Measurements from ENCODE around the gene PDE7B. TPM values are rescaled to one million over a fixed set of nuclear protein-coding genes. Genes with fewer than 3 reads are reported as not detected.

The PDE7B gene
- total and polyA plus RNA-seq, 2 of the 8 experiments (the other 6 are each of a cell fraction or from before 2014, with no cell fraction given) = not detected

DNA sequence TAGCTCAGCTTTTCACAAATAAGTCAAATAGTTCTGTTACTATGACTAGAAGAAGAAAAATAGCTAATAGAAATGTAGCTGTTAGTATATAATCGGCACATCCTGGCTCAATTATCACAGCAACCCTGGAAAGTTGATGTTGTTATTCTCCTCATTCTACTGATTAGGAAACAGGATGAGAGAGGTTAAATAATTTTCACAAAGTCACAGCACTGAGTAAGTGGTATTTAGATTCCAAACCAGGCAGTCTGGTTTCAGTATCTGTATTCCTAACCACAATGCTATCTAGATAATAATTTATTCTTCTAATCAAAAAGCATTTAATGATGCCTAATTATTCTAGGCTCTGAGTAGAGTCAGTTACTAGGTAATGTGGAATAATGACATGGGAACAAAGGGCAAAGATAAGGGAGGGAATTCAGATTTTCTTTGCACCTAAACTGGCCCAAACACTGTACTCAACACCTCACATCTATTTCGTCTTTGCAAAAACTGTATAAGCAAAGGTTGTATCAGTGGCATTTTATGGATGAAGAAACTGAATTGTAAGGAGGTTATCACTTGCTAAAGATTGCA is 51.3 kb downstream of the PDE7B start:
- H4K91ac ChIP-seq (replicated peaks; ENCODE audit: insufficient read length, low read length) = no peak overlapping the region
- H2BK12ac ChIP-seq (ENCODE audit: low read depth, low read length) = no peak overlapping the region
- no peaks in the 10 kb centered on the region for H3K79me1 ChIP-seq (ENCODE audit: low read depth, low read length)
- H4K5ac ChIP-seq (ENCODE audit: insufficient read length, low read depth, low read length) = no peak overlapping the region
- no peak overlapping the region for H2AFZ ChIP-seq (ENCODE audit: low read length)
- no peak overlapping the region for H3K18ac ChIP-seq (ENCODE audit: extremely low read depth, low read length)
- H3K36me3 ChIP-seq (ENCODE audit: control insufficient read depth in 2 of 4, insufficient read depth in 4 of 4, low read length in 3 of 4) = no peaks in the 10 kb centered on the region
- no peak overlapping the region for H4K8ac ChIP-seq (ENCODE audit: extremely low read depth, insufficient read depth, low read length)
- WGBS, 2 experiments (ENCODE audit: extremely low coverage in 1 of 2, insufficient coverage in 1 of 2, insufficient read length in 1 of 2, insufficient replicate concordance in 2 of 2, low coverage in 1 of 2, low lambda C conversion rate in 2 of 2, missing lambda C conversion rate in 1 of 2) = 89% methylated on average over 2 of the region's 2 CpGs; no CpG with 5 or more reads in 1 of the 2 experiments
- H3K9ac ChIP-seq (replicated peaks in 1 of 4; ENCODE audit: extremely low read depth in 1 of 4, low read depth in 3 of 4, low read length in 3 of 4) = no peak overlapping the region
- no peak overlapping the region for H3K23ac ChIP-seq (ENCODE audit: insufficient read length)
- H3K9me3 ChIP-seq (ENCODE audit: insufficient read depth in 2 of 2, low read depth in 1 of 2, low read length in 1 of 2) = no peaks in the 10 kb centered on the region
- H3K4me3 ChIP-seq (ENCODE audit: extremely low read depth in 1 of 4, insufficient read depth in 2 of 4, low read depth in 3 of 4, low read length in 4 of 4) = no peak overlapping the region
- ChIA-PET CTCF (ENCODE audit: partially characterized antibody) (interaction anchor here (0.6 to 1.6 kb wide), 4 partner anchors 9 to 323 kb away, joined by 3 to 4 read pairs (median 4); no protein-coding TSS in a partner anchor), POLR2A (ENCODE audit: partially characterized antibody) (no interaction called here)
- H2BK5ac ChIP-seq (ENCODE audit: low read depth, low read length) = no peak overlapping the region
- DNase-seq (ENCODE audit: low read depth in 1 of 2, low spot score in 2 of 2) = no peak
- H3K14ac ChIP-seq (ENCODE audit: insufficient read length) = no peak overlapping the region
- no peak for FAIRE-seq
- no peak overlapping the region for H3K4ac ChIP-seq (replicated peaks; ENCODE audit: insufficient read length, low read depth, low read length)
- H3K27ac ChIP-seq (ENCODE audit: low read depth, low read length) = no peak overlapping the region
- no peak overlapping the region for H2BK15ac ChIP-seq (ENCODE audit: low read length)
- H2BK120ac ChIP-seq (replicated peaks; ENCODE audit: low read depth, low read length) = no peak overlapping the region
- no peak overlapping the region for H3K4me2 ChIP-seq (ENCODE audit: insufficient read depth in 1 of 2, low read depth in 2 of 2, low read length in 2 of 2)
- no peaks in the 10 kb centered on the region; the same call in 1 of the 2 replicates for H3K23me2 ChIP-seq (ENCODE audit: low read depth, low read length)
- no peaks in the 10 kb centered on the region for H3K4me1 ChIP-seq (replicated peaks in 1 of 4; ENCODE audit: control insufficient read depth in 3 of 4, insufficient read depth in 4 of 4, low read length in 3 of 4)
- no peaks in the 10 kb centered on the region for H3K27me3 ChIP-seq (replicated peaks in 1 of 4; ENCODE audit: control insufficient read depth in 3 of 4, extremely low read depth in 1 of 4, insufficient read depth in 3 of 4, low read length in 3 of 4)
- no peak overlapping the region for H3K56ac ChIP-seq (replicated peaks; ENCODE audit: insufficient read length, low read depth, low read length)
- no peaks in the 10 kb centered on the region for H3K79me2 ChIP-seq (ENCODE audit: control insufficient read depth in 1 of 2, insufficient read depth in 2 of 2, low read length in 2 of 2)
- no peak overlapping the region for H2BK20ac ChIP-seq (ENCODE audit: low read length)
- H2AK5ac ChIP-seq (ENCODE audit: low read depth, low read length) = no peak overlapping the region
- no peaks in the 10 kb centered on the region for H4K20me1 ChIP-seq (replicated peaks in 1 of 2; ENCODE audit: control insufficient read depth in 1 of 2, insufficient read depth in 2 of 2, low read length in 2 of 2)
- TF ChIP-seq CBX5 (IDR thresholded peaks at IDR 0.05; ENCODE audit: low read depth, low read length) (no peak), BRCA1 (IDR thresholded peaks at IDR 0.05; ENCODE audit: low read depth, low read length) (no peak), KDM5A (IDR thresholded peaks at IDR 0.05; ENCODE audit: low read length) (no peak), RAD21 (IDR thresholded peaks at IDR 0.05 in 1 of 2, conservative IDR thresholded peaks at IDR 0.05 in 1 of 2; ENCODE audit: low read depth in 2 of 2, low read length in 2 of 2) (no peak), SUZ12 (IDR thresholded peaks at IDR 0.05; ENCODE audit: low read length) (no peak), CREB1 (IDR thresholded peaks at IDR 0.05) (no peak), CTBP2 (IDR thresholded peaks at IDR 0.05; ENCODE audit: borderline replicate concordance, insufficient read depth, insufficient read length, low read length) (no peak), KDM4A (IDR thresholded peaks at IDR 0.05; ENCODE audit: low read depth, low read length, severe bottlenecking) (no peak), JUND (IDR thresholded peaks at IDR 0.05; ENCODE audit: low read length) (no peak), MAFK (IDR thresholded peaks at IDR 0.05; ENCODE audit: low read depth, low read length) (no peak), KDM1A (IDR thresholded peaks at IDR 0.05; ENCODE audit: borderline replicate concordance, low read length) (no peak), RBBP5 (IDR thresholded peaks at IDR 0.05; ENCODE audit: borderline replicate concordance, low read depth, low read length) (no peak)
- TF ChIP-seq, protein P1, sequence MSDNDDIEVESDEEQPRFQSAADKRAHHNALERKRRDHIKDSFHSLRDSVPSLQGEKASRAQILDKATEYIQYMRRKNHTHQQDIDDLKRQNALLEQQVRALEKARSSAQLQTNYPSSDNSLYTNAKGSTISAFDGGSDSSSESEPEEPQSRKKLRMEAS (IDR thresholded peaks at IDR 0.05) = no peak

All from H1 (cell line).